ENCODE measurements around the gene HDGF. TPM values are rescaled to one million over a fixed set of nuclear protein-coding genes. Genes with fewer than 3 reads are reported as not detected.
A peak's percentile ranks its signal among the peaks of the same experiment; 100 is the strongest.

HDGF gene
- total RNA-seq, 1 donor from 2014 or later: 107 TPM

- Mint-ChIP-seq H3K4me1 (peaks cover 28% of the 10 kb centered on the region), H3K36me3 (ENCODE audit: low read depth) (no peaks in the 10 kb centered on the region), H3K27me3 (peaks cover 32% of the 10 kb centered on the region), H3K27ac (no peak overlapping the region), H3K9me3 (no peaks in the 10 kb centered on the region), H3K4me3 (peak overlapping the region; percentile 41)
- DNase-seq: no peak
- ChIA-PET POLR2A (interaction anchor here (1.4 to 1.6 kb wide), 2 partner anchors 21 to 24 kb away, joined by 3 to 6 read pairs; partner anchors contain the start of gene METTL25B), CTCF (interaction anchor here (0.7 to 2.0 kb wide), 3 partner anchors 15 to 28 kb away, joined by 3 to 6 read pairs (median 6); no protein-coding TSS in a partner anchor)
- no peak for TF ChIP-seq CTCF (IDR thresholded peaks at IDR 0.05)
- no peak for ATAC-seq (ENCODE audit: low read depth)
- intact Hi-C loops (cut with micrococcal nuclease): no loop called here
Measured at GRCh38 chr1:156704166-156704711, 47.2 kb downstream of the HDGF start.

GRCh38 chr1:156703741-156704140, 47.7 kb downstream of the HDGF start:
- H3K36me3 Mint-ChIP-seq (ENCODE audit: low read depth): no peaks in the 10 kb centered on the region
- peaks cover 35% of the 10 kb centered on the region for H3K27me3 Mint-ChIP-seq
- H3K27ac Mint-ChIP-seq: no peak overlapping the region
- intact Hi-C loops (cut with micrococcal nuclease): no loop called here
- no peaks in the 10 kb centered on the region for H3K9me3 Mint-ChIP-seq
- H3K4me1 Mint-ChIP-seq: peaks cover 28% of the 10 kb centered on the region
- ATAC-seq (ENCODE audit: low read depth) (no peak), DNase-seq (no peak)
- H3K4me3 Mint-ChIP-seq: no peak overlapping the region
- TF ChIP-seq CTCF (IDR thresholded peaks at IDR 0.05): no peak
- ChIA-PET CTCF (interaction anchor here (1.5 kb wide), 1 partner anchor 14 kb away, joined by 6 read pairs; no protein-coding TSS in a partner anchor), POLR2A (interaction anchor here (1.4 kb wide), 1 partner anchor 24 kb away, joined by 3 read pairs; the partner anchor contains the start of gene METTL25B)

- Mint-ChIP-seq H3K36me3 (ENCODE audit: low read depth) (no peaks in the 10 kb centered on the region), H3K27me3 (peaks cover 36% of the 10 kb centered on the region), H3K9me3 (no peaks in the 10 kb centered on the region), H3K4me3 (no peak overlapping the region), H3K4me1 (peaks cover 28% of the 10 kb centered on the region), H3K27ac (no peak overlapping the region)
- DNase-seq (no peak), ATAC-seq (ENCODE audit: low read depth) (no peak)
- ChIA-PET POLR2A (no interaction called here), CTCF (interaction anchor here (1.5 kb wide), 1 partner anchor 14 kb away, joined by 6 read pairs; no protein-coding TSS in a partner anchor)
- TF ChIP-seq CTCF (IDR thresholded peaks at IDR 0.05): no peak
- intact Hi-C loops (cut with micrococcal nuclease): no loop called here
Measured at GRCh38 chr1:156703336-156703735, 48.1 kb downstream of the HDGF start.

GRCh38 chr1:156700736-156701531, 50.5 kb downstream of the HDGF start:
- ATAC-seq (ENCODE audit: low read depth): no peak
- Mint-ChIP-seq H3K36me3 (ENCODE audit: low read depth) (no peaks in the 10 kb centered on the region), H3K4me3 (no peak overlapping the region), H3K27me3 (peaks cover 52% of the 10 kb centered on the region), H3K9me3 (no peaks in the 10 kb centered on the region), H3K27ac (no peak overlapping the region), H3K4me1 (peaks cover 18% of the 10 kb centered on the region)
- ChIA-PET POLR2A (no interaction called here), CTCF (interaction anchor here (1.0 to 1.5 kb wide), 4 partner anchors 10 to 25 kb away, joined by 3 read pairs; no protein-coding TSS in a partner anchor)
- DNase-seq: no peak
- TF ChIP-seq CTCF (IDR thresholded peaks at IDR 0.05): no peak
- intact Hi-C loops (cut with micrococcal nuclease): no loop called here

GRCh38 chr1:156698995-156699394, 52.5 kb downstream of the HDGF start:
- no peak for TF ChIP-seq CTCF (IDR thresholded peaks at IDR 0.05)
- DNase-seq: no peak
- ATAC-seq (ENCODE audit: low read depth): no peak
- intact Hi-C loops (cut with micrococcal nuclease): no loop called here
- Mint-ChIP-seq H3K4me3 (no peak overlapping the region), H3K27ac (no peak overlapping the region), H3K27me3 (peaks cover 49% of the 10 kb centered on the region), H3K4me1 (peaks cover 2% of the 10 kb centered on the region), H3K36me3 (ENCODE audit: low read depth) (no peaks in the 10 kb centered on the region), H3K9me3 (no peaks in the 10 kb centered on the region)
- ChIA-PET POLR2A (no interaction called here), CTCF (interaction anchor here (1.7 kb wide), 1 partner anchor 9 kb away, joined by 5 read pairs; no protein-coding TSS in a partner anchor)
